Right ventricle myocardium inferior (tissue), 1 donor: Measurements from ENCODE around the gene DR1. TPM values are rescaled to one million over a fixed set of nuclear protein-coding genes. Genes with fewer than 3 reads are reported as not detected.

Experiments used
- ATAC-seq: fragments of 200-7000 bp; cut with Tn5 transposase; one replicate; pipeline ENCODE4 v1.9.1; 2020; ENCODE audit warnings: mild to moderate bottlenecking, moderate library complexity
- DNase-seq: peaks from one replicate; pipeline ENCODE4 v3.0.0; 2021; ENCODE audit errors: missing footprints
- intact Hi-C: fragments of 100-400 bp; cut with DNase I; formaldehyde crosslinking; loops from one replicate; pipeline ENCODE4 v1.11.0; 2022
- long read RNA-seq: library from polyadenylated mRNA; unstranded; transcript quantifications from one replicate; pipeline ENCODE4 v2.0.0, GENCODE V29; 2021
- total RNA-seq: library from RNA; stranded (reverse); fragmentation: NEBNext Ultra II Directional; extraction: Animal tissue kit (Norgen Biotek cat#: 25700); gene quantifications from one replicate; pipeline ENCODE4 v1.2.1, GENCODE V29; 2021
- donor health status: DM: no; HTN: yes; CAD: no; lungs with severe emphysema.

The DR1 gene
- 37.1 TPM for total RNA-seq
- long read RNA-seq, full-length matches to known transcripts = 28 of 29 reads
- long read RNA-seq, partial matches to known transcripts = 0 of 29 reads
- long read RNA-seq, other reads (novel, unspliced or antisense) = 1 of 29 reads

GRCh38 chr1:93345633-93346420, at the start of gene DR1:
DR1 (plus strand) TSS chr1:93345907; CDS start chr1:93346646, 739 bp downstream.
- intact Hi-C loops = loop anchor here (5.0 kb wide), 3 partner anchors 39 to 501 kb away; partner anchors contain the start of gene FNBP1L
- DNase-seq = peak; percentile 96
- peak; percentile 97 for ATAC-seq

DNA sequence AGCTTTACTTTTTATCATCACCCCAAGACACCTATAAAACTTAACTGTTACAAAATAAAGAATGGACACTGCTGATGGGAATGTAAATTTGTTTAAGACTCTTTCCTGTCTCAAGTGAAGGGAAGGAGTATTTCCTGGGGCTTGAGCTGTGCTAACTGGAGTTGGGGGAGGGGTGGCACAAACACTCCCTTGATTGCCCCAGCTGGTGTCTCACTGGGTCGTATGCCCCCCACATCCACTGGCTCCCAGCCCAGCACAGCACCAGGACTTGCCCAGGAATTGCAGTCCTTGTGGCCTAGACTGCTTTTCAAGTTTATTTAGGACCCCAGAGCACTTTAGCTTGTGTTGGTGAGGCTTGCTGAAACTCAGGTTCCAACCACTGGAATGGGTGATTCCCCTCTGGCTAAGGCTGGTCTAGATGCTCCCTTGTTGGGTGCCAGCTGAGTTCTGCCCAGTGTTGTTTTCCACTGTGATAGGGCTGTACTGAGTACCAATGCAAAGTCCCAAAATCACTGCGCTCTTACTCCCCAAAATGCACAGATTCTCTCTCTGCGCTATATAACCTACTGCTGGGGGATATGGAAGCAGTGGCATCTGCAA, 49.1 kb upstream of the DR1 start:
- no peak for ATAC-seq
- intact Hi-C loops = no loop called here
- DNase-seq = no peak

DNA sequence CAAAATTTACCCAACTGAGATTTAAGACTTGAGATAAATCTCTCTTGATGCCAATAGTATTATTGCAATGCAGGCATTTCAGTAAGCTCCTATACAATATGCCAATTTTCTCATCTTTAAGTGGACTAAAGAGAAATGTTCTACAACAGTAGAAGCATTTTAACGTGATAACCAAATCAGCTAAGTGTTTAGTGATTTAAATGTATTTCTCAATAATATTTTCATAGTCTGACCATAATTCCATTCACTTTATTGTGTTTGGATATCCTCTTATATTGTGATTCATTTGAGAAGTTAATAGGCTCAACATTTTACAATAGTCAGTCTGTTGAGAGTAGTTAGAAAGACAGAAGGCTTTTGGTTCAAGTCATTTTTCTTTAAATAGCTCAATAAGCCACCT, 44.6 kb upstream of the DR1 start:
- no peak for DNase-seq
- ATAC-seq = no peak
- intact Hi-C loops = loop anchor here (10.0 kb wide), 1 partner anchor 324 kb away; no protein-coding TSS in a partner anchor

DNA sequence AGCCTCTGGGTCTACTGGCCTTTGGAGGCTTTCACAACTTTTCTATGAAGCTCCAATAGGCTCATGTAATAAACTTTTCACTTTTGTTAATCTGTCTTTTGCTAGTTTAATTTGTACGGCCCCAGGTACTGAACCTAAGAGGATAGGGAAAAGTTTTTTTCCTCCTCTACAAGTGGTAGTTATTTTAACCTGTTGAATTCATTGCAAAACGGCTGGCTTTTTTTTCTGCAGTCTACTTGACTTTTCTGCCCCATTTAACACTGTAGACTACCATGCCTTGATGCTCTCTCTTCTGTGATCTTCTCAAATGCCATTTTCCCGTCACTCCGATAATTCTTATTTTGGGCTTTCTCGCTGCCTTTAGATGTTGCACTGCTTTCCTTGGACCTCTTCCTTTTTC, 43.6 kb upstream of the DR1 start:
- intact Hi-C loops = loop anchor here (10.0 kb wide), 1 partner anchor 323 kb away; no protein-coding TSS in a partner anchor
- ATAC-seq (no peak), DNase-seq (no peak)

DNA sequence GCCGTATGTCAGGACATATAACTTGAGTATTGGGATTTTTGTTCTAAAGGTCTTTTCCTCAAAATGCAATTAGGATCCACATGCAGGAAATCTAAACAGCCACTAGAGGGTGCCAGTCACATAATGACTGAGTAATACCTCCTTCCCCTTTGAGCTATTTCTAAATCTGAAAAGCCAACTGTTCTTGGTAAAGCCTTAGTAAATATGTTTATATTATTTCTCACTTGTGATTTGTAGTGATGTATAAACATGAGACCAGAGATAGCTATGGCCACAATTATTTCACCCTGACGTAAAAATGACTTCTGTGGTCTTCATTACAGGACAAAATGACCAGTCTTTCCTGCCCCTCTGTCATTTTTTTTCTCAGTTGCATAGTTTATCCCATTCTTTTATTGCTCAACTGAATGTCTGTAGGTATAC, 41.0 kb upstream of the DR1 start:
- no peak for ATAC-seq
- intact Hi-C loops = loop anchor here (2.0 to 10.0 kb wide), 4 partner anchors 43 to 540 kb away; partner anchors contain the start of gene DR1
- no peak for DNase-seq

GRCh38 chr1:93306920-93307319, 38.8 kb upstream of the DR1 start:
- DNase-seq = no peak
- intact Hi-C loops = loop anchor here (5.0 to 10.0 kb wide), 3 partner anchors 40 to 318 kb away; partner anchors contain the start of gene DR1
- no peak for ATAC-seq

- intact Hi-C loops = no loop called here
- no peak for DNase-seq
- no peak for ATAC-seq
Observed at GRCh38 chr1:93313026-93313425, 32.7 kb upstream of the DR1 start.

- intact Hi-C loops = no loop called here
- DNase-seq (peak; percentile 60), ATAC-seq (peak; percentile 59)
Observed at GRCh38 chr1:93317207-93317606, 28.5 kb upstream of the DR1 start.

DNA sequence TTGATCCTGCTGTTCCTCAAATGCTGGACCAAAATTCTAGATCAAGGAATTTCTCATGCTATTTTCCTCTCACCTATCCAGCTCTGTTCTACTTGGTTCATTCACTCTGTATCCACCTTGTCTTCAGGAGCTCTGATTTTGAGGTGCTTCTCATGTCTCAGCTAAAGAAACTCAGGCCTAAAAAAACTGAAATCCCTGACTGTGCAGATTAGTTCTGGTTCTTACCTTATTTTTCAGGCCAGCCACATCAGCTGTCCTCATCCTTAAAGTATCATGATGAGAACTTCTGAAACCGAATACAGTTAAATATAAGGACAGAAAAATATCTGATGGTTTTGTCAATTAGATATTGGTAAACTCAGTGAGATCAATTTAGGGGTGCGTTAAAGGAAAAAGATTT, 27.8 kb upstream of the DR1 start:
- intact Hi-C loops = no loop called here
- DNase-seq (no peak), ATAC-seq (no peak)

GRCh38 chr1:93321720-93322119, 24.0 kb upstream of the DR1 start:
- ATAC-seq (no peak), DNase-seq (no peak)
- intact Hi-C loops = no loop called here

- intact Hi-C loops = no loop called here
- DNase-seq (no peak), ATAC-seq (no peak)
Observed at GRCh38 chr1:93322349-93322748, 23.4 kb upstream of the DR1 start.

DNA sequence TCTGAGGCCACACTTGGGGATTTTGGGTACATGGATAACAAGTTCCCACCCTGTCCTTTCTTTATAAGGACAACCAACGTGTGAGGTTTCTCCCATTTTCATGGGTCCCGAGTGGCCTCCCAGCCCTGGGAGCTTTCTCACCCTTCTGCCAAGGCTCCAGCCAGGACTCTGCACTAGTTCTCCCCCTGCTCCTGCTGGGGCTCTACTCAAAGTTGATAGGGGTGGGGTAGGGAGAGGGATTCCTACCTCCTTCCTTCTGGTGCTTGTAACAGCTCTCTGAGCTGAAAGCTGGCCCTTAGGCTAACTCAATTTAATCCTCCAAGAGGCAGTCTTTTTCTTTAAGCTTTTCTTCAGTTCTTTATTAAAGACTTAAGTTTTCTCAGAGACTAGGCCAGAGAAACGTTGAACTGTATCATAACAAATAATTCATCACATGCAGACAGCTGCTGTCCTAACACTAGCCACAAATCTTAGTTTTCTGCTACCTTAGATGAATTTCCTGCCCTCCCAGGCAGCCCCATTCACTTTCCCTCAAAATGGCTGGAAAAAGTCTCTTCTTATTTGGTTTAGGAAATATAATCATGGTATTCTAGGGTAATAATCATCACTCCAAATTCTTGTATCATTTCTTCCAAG, 22.4 kb upstream of the DR1 start:
- DNase-seq (no peak), ATAC-seq (no peak)
- intact Hi-C loops = no loop called here

DNA sequence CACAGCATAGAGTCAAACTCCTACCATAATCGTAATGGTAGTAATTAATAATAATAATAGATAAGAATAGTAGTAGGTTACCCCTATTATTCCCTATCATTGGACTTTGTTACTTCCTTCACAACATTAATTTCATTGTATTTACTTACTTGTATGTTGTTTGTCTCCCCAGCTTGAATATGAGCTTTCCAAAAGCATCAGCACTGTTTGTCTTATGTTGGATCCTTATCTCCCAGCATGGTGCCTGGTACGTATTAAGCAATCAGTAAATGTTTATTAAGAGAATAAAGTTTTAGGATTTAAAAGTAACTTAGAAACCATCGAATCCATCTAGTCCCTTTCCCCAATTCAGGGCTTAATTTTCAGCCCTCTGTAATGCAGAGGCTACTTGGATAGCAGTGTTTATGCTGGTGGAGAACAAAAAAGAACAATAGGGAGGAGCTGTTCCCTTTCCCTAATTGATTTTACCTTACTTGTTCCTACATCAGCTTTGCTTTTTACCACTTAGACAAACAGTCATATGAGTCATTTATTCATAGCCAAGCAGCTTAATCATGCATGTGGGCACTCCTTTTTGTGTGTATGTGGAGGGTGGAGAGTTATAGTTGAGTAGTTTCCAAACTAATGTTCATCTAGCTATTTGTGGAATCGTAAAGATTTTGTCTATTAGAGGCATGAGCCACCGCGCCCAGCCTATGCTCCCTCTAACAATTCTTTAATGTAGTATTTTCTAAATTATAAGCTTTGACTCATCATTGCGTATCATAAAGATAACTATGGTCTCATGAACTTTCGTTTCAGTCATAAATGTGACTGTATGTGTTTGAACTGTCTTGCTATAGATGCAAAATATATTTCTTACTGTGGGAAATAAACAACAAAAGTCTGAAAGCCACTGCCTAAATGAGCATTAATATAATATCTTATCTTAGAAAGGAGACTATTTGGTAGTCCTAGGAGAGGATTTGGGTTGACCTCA, 20.9 kb upstream of the DR1 start:
- no peak for DNase-seq
- intact Hi-C loops = no loop called here
- no peak for ATAC-seq

GRCh38 chr1:93328809-93329760, 16.6 kb upstream of the DR1 start:
- intact Hi-C loops = no loop called here
- no peak for DNase-seq

DNA sequence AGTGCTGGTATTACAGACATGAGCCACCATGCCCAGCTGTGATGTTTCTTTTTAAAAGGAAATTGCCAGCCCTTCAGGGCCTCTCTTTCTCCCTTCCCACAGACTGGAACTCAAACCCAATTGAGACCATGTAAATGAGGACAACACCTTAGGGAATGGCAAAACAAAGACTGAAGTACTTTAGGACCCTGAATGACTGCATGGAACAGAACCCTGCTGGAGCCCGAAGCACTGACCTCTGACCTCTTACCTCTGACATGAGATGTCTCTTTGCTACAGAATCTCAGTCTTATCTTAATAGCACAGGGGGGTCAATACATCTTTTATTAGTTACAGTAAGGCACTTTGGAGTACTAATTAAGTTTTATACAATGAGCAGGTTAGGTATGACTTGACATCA, 15.5 kb upstream of the DR1 start:
- ATAC-seq (no peak), DNase-seq (no peak)
- intact Hi-C loops = no loop called here

More at GRCh38 chr1:93328809-93329760, 16.6 kb upstream of the DR1 start:
- no peak for ATAC-seq

- DNase-seq = no peak
- intact Hi-C loops = no loop called here
- no peak for ATAC-seq
Observed at GRCh38 chr1:93330617-93331016, 15.1 kb upstream of the DR1 start.

DNA sequence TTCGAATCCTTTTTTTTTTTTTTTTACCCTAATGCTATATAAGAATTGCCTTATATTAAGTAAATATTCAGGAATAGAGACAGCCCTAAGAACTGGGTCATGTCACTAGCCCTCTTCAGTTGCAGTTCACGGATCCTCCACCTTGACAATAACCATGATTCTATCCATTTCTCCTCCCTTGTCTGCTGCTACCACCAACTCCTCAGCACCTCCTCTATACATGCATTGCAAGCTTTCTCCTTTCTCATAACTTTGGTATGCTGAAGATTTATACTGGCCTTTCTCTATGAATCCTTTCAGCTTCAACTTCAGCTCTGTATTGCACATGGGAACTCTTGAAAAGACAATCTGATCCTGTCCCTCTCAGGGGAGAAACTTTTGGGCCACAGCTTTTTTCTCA, 14.3 kb upstream of the DR1 start:
- ATAC-seq = no peak
- DNase-seq = no peak
- intact Hi-C loops = no loop called here
